Measurements from ENCODE around the gene CD4. TPM values are rescaled to one million over a fixed set of nuclear protein-coding genes. Genes with fewer than 3 reads are reported as not detected.

Gene CD4
- total and polyA plus RNA-seq, 2 of the 4 experiments (the other 2 are of a cell fraction) = 5.7 to 15.0 TPM

- intact Hi-C loops (cut with micrococcal nuclease) = loop anchor here (5.0 kb wide), 1 partner anchor 140 kb away; the partner anchor contains the start of gene ZNF384
- H3K4me3 ChIP-seq (ENCODE audit: insufficient read depth, low read depth, low read length) = no peak overlapping the region
- dilution Hi-C loops (cut with HindIII; ENCODE audit: low sequenced_read_pairs, unreplicated experiment) = no loop called here
Observed at GRCh38 chr12:6826734-6827436, 37.6 kb downstream of the CD4 start.

More at GRCh38 chr12:6826734-6827436, 37.6 kb downstream of the CD4 start:
- peak overlapping the region; percentile 98 for H3K14ac ChIP-seq (replicated peaks; ENCODE audit: low read depth, low read length)
- ChIA-PET CTCF (no interaction called here), POLR2A (ENCODE audit: unreplicated experiment) (no interaction called here)
- H3K27ac ChIP-seq (ENCODE audit: insufficient read depth, low read length) = peak overlapping the region; percentile 63
- H3K9ac ChIP-seq (ENCODE audit: low read depth, low read length) = peak overlapping the region; percentile 55
- H4K91ac ChIP-seq (ENCODE audit: insufficient read depth, low read depth, low read length) = peak overlapping the region; percentile 88
- 60% methylated on average over 1 of the region's 22 CpGs; no CpG with 5 or more reads in 1 of the 2 experiments for WGBS, 2 experiments (ENCODE audit: extremely low coverage in 2 of 2, insufficient read length in 1 of 2)
- H2BK20ac ChIP-seq (ENCODE audit: low read depth, low read length) = no peak overlapping the region
- H3K18ac ChIP-seq (ENCODE audit: low read depth, low read length) = no peak overlapping the region
- no peak for TF ChIP-seq CTCF (conservative IDR thresholded peaks at IDR 0.05; ENCODE audit: low read depth, low read length)
- no peak for TF ChIP-seq RFX5 (IDR thresholded peaks at IDR 0.05; ENCODE audit: low read depth, low read length)
- no peak for TF ChIP-seq ELK1 (IDR thresholded peaks at IDR 0.05; ENCODE audit: borderline replicate concordance, low read depth, low read length)
- TF ChIP-seq SMC3 (IDR thresholded peaks at IDR 0.05; ENCODE audit: low read depth, low read length) = no peak
- TF ChIP-seq CEBPB (IDR thresholded peaks at IDR 0.05; ENCODE audit: low read depth, low read length) = no peak
- TF ChIP-seq MXI1 (IDR thresholded peaks at IDR 0.05; ENCODE audit: borderline replicate concordance, low read depth, low read length) = no peak
- no peak for TF ChIP-seq NFE2L2 (IDR thresholded peaks at IDR 0.05; ENCODE audit: low read depth, low read length)
- TF ChIP-seq POLR2A (IDR thresholded peaks at IDR 0.05; ENCODE audit: low read depth, low read length) = no peak
- TF ChIP-seq MAZ (IDR thresholded peaks at IDR 0.05; ENCODE audit: borderline replicate concordance, low read depth, low read length) = no peak
- TF ChIP-seq RAD21 (IDR thresholded peaks at IDR 0.05; ENCODE audit: low read length) = no peak
- TF ChIP-seq CHD1 (IDR thresholded peaks at IDR 0.05; ENCODE audit: low read depth, low read length) = no peak
- no TSS peak for BruUV-seq (replicated peaks)
- peak overlapping the region; percentile 89 for H2AFZ ChIP-seq (replicated peaks; ENCODE audit: low read length, poor library complexity)
- no peak for ATAC-seq (ENCODE audit: low read depth)
- no peak for DNase-seq
- H2BK15ac ChIP-seq (ENCODE audit: low read depth, low read length) = no peak overlapping the region
- no peak overlapping the region for H3K56ac ChIP-seq (ENCODE audit: extremely low read depth, insufficient read depth, low read length)
- peak overlapping the region; percentile 93 for H2AK9ac ChIP-seq (replicated peaks; ENCODE audit: low read depth, low read length, poor library complexity)
- H4K5ac ChIP-seq (ENCODE audit: low read depth, low read length) = no peak overlapping the region
- H3K9me1 ChIP-seq (ENCODE audit: insufficient read depth, low read length) = peaks cover 6% of the 10 kb centered on the region
- peaks cover 16% of the 10 kb centered on the region for H3K36me3 ChIP-seq (ENCODE audit: control insufficient read depth, insufficient read depth, low read length)
- H3K9me3 ChIP-seq (ENCODE audit: control insufficient read depth, insufficient read depth, low read length) = no peaks in the 10 kb centered on the region
- H2BK120ac ChIP-seq (ENCODE audit: low read depth, low read length) = peak overlapping the region; percentile 85; the same call in 1 of the 2 replicates
- peaks cover 9% of the 10 kb centered on the region; the same call in 1 of the 2 replicates for H4K20me1 ChIP-seq (ENCODE audit: insufficient read depth, low read length)
- peak overlapping the region; percentile 97 for H2AK5ac ChIP-seq (ENCODE audit: low read depth, low read length)
- peaks cover 2% of the 10 kb centered on the region; the same call in 1 of the 2 replicates for H3K27me3 ChIP-seq (ENCODE audit: control insufficient read depth, insufficient read depth, low read length)
- H3K4ac ChIP-seq (ENCODE audit: low read depth, low read length) = peak overlapping the region; percentile 97
- peaks cover 11 to 61% of the 10 kb centered on the region in 2 experiments; a peak in 3 of 4 replicates for H3K79me1 ChIP-seq (ENCODE audit: low read depth in 1 of 2, low read length in 2 of 2)
- H2BK5ac ChIP-seq (ENCODE audit: low read depth, low read length, poor library complexity, severe bottlenecking) = peak overlapping the region; percentile 71
- H3K4me2 ChIP-seq (ENCODE audit: low read depth, low read length) = peak overlapping the region; percentile 24; the same call in 1 of the 2 replicates
- in situ Hi-C loops (cut with MboI; ENCODE audit: low sequenced_read_pairs) = loop anchor here (5.0 to 10.0 kb wide), 2 partner anchors 75 to 212 kb away; partner anchors contain the start of gene MLF2
- peaks cover 20% of the 10 kb centered on the region for H3K4me1 ChIP-seq (ENCODE audit: control insufficient read depth, insufficient read depth, low read length)
- H3K23ac ChIP-seq (ENCODE audit: low read depth, low read length) = peak overlapping the region; percentile 83; the same call in 1 of the 2 replicates
- H4K8ac ChIP-seq (ENCODE audit: low read depth in 2 of 2, low read length in 2 of 2) = peak overlapping the region; percentile 3 to 89; a peak in 3 of 4 replicates
